Smooth muscle cell (in vitro differentiated cells): Measurements from ENCODE around the gene CD22. TPM values are rescaled to one million over a fixed set of nuclear protein-coding genes. Genes with fewer than 3 reads are reported as not detected.

Experiments
- DNase-seq: peaks from one replicate; lab custom pipeline; 2025; ENCODE audit not compliant: unreplicated experiment; lab: John Stamatoyannopoulos, UW
- H2AFZ ChIP-seq: fragments of 200-600 bp; sonication (generic); 2 replicates; pipeline ENCODE4 v1.6.0; 2016; ENCODE audit warnings: antibody characterized with exemption, low read depth, mild to moderate bottlenecking
- H3F3A ChIP-seq: fragments of 200-600 bp; sonication (generic); 2 replicates; pipeline ENCODE4 v1.6.0; 2017; ENCODE audit warnings: antibody characterized with exemption, low read depth
- H3K27ac ChIP-seq: fragments of 200-600 bp; sonication (generic); 2 replicates; pipeline ENCODE4 v1.5.1; 2016; ENCODE audit warnings: low read depth, mild to moderate bottlenecking
- H3K27me3 ChIP-seq: fragments of 200-600 bp; sonication (generic); 2 replicates; pipeline ENCODE4 v1.6.1; 2016; ENCODE audit warnings: low read depth, mild to moderate bottlenecking
- H3K36me3 ChIP-seq: fragments of 200-600 bp; sonication (generic); 2 replicates; pipeline ENCODE4 v1.5.1; 2016; ENCODE audit warnings: low read depth
- H3K4me1 ChIP-seq: fragments of 200-600 bp; sonication (generic); 2 replicates; pipeline ENCODE4 v1.5.1; 2016; ENCODE audit warnings: low read depth
- H3K4me2 ChIP-seq: fragments of 200-600 bp; sonication (generic); 2 replicates; pipeline ENCODE4 v1.6.0; 2016; ENCODE audit warnings: mild to moderate bottlenecking
- H3K4me3 ChIP-seq: fragments of 200-600 bp; sonication (generic); 2 replicates; pipeline ENCODE4 v1.5.1; 2016; ENCODE audit warnings: mild to moderate bottlenecking
- H3K79me2 ChIP-seq: fragments of 200-600 bp; sonication (generic); 2 replicates; pipeline ENCODE4 v1.6.0; 2016; ENCODE audit warnings: low read depth, mild to moderate bottlenecking
- H3K9ac ChIP-seq: fragments of 200-600 bp; sonication (generic); 2 replicates; pipeline ENCODE4 v1.6.0; 2016; ENCODE audit warnings: low read depth
- H3K9me3 ChIP-seq: fragments of 200-600 bp; sonication (generic); replicated peaks from 2 replicates; pipeline ENCODE4 v1.5.1; 2016; ENCODE audit warnings: low read depth
- H4K20me1 ChIP-seq: fragments of 200-600 bp; sonication (generic); 2 replicates; pipeline ENCODE4 v1.6.0; 2016; ENCODE audit warnings: low read depth
- WGBS: methylation state at CpG from one replicate; pipeline ENCODE4 v1.1.7; 2016; ENCODE audit warnings: low lambda C conversion rate; 5-methylcytosine and 5-hydroxymethylcytosine counted together
- polyA plus RNA-seq: library from polyadenylated mRNA; unstranded; fragments of >200 nt; fragmentation: Nextera tagmentation; extraction: Ambion mirVana; gene quantifications from 2 replicates; pipeline ENCODE4 v1.2.1, GENCODE V29; 2016
- total RNA-seq: library from RNA; depleted of rRNA; stranded (reverse); fragments of >200 nt; gene quantifications from 2 replicates; pipeline ENCODE4 v1.2.3, GENCODE V29; 2014
- TF ChIP-seq, protein P1 (sequence below): fragments of 200-600 bp; sonication (generic); IDR thresholded peaks from 2 replicates; pipeline ENCODE4 v1.5.1; 2017; ENCODE audit warnings: borderline replicate concordance, mild to moderate bottlenecking, antibody characterized with exemption; ENCODE audit not compliant: insufficient read depth, poor library complexity, severe bottlenecking

The CD22 gene
- total and polyA plus RNA-seq, 2 experiments from 2014 or later: not detected

DNA sequence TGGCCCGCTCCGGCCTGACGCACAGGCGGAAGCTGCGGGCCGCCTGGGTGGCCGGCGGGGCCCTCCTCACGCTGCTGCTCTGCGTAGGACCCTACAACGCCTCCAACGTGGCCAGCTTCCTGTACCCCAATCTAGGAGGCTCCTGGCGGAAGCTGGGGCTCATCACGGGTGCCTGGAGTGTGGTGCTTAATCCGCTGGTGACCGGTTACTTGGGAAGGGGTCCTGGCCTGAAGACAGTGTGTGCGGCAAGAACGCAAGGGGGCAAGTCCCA lies 23.1 kb downstream of the CD22 start:
- 89% methylated on average over 18 of the region's 18 CpGs for WGBS
- DNase-seq: no peak
- no peaks in the 10 kb centered on the region for H3K27me3 ChIP-seq
- H4K20me1 ChIP-seq: no peaks in the 10 kb centered on the region
- TF ChIP-seq, protein P1, sequence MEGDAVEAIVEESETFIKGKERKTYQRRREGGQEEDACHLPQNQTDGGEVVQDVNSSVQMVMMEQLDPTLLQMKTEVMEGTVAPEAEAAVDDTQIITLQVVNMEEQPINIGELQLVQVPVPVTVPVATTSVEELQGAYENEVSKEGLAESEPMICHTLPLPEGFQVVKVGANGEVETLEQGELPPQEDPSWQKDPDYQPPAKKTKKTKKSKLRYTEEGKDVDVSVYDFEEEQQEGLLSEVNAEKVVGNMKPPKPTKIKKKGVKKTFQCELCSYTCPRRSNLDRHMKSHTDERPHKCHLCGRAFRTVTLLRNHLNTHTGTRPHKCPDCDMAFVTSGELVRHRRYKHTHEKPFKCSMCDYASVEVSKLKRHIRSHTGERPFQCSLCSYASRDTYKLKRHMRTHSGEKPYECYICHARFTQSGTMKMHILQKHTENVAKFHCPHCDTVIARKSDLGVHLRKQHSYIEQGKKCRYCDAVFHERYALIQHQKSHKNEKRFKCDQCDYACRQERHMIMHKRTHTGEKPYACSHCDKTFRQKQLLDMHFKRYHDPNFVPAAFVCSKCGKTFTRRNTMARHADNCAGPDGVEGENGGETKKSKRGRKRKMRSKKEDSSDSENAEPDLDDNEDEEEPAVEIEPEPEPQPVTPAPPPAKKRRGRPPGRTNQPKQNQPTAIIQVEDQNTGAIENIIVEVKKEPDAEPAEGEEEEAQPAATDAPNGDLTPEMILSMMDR: no peak
- no peak overlapping the region for H3K9ac ChIP-seq
- H3K4me2 ChIP-seq: no peak overlapping the region
- no peaks in the 10 kb centered on the region for H3K79me2 ChIP-seq
- no peak overlapping the region for H3K4me3 ChIP-seq
- H2AFZ ChIP-seq: no peak overlapping the region
- H3K36me3 ChIP-seq: no peaks in the 10 kb centered on the region
- H3F3A ChIP-seq: no peaks in the 10 kb centered on the region
- H3K27ac ChIP-seq: no peak overlapping the region
- no peaks in the 10 kb centered on the region for H3K4me1 ChIP-seq
- H3K9me3 ChIP-seq: no peaks in the 10 kb centered on the region

DNA sequence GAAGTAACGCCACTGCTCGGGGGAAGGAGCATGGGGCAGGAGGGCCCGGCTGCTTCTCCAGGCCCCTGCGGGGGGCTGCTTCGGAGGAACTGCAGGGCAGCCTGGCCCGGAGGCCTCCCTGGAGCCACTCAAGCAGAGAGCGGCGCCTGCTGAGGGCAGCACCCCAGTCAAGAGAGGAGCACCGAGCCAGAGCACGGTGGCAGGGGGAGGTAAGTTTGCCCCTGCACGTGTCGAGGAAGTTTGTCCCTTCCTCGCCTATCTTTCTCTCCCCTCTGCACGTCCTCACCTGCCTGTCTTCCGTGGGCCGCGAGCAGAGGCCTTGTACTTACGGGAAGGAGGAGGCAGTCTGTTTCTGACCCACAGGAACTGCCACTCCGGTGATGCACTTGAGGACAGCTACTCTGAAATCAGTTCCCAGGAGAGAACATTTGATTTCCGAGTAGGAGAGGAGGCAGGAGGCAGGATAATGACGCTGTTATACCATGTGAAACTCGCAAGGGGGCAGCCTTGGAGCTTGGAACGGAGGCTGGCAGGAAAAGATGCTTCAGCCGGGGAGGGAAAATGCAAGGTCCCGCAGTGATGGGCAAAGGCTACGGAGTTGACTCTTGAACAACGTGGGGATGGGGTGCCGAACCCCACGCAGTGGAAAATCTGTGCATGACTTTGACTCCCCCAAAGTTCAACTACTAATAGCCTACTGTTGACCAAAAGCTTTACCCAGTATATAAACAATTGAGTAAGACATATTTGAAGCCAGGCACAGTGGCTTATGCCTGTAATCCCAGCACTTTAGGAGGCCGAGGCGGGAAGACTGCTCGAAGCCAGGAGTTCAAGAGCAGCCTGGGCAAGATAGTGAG lies 23.7 kb downstream of the CD22 start:
- TF ChIP-seq, protein P1: peak; percentile 73
- 41% methylated on average over 32 of the region's 32 CpGs for WGBS
- no peak overlapping the region for H3K4me2 ChIP-seq
- no peaks in the 10 kb centered on the region for H3K9me3 ChIP-seq
- no peaks in the 10 kb centered on the region for H3K36me3 ChIP-seq
- no peak overlapping the region for H2AFZ ChIP-seq
- no peaks in the 10 kb centered on the region for H4K20me1 ChIP-seq
- no peak overlapping the region for H3K27ac ChIP-seq
- DNase-seq: peak; percentile 15
- H3F3A ChIP-seq: no peaks in the 10 kb centered on the region
- H3K79me2 ChIP-seq: no peaks in the 10 kb centered on the region
- H3K9ac ChIP-seq: no peak overlapping the region
- no peak overlapping the region for H3K4me3 ChIP-seq
- no peaks in the 10 kb centered on the region for H3K4me1 ChIP-seq
- H3K27me3 ChIP-seq: no peaks in the 10 kb centered on the region

DNA sequence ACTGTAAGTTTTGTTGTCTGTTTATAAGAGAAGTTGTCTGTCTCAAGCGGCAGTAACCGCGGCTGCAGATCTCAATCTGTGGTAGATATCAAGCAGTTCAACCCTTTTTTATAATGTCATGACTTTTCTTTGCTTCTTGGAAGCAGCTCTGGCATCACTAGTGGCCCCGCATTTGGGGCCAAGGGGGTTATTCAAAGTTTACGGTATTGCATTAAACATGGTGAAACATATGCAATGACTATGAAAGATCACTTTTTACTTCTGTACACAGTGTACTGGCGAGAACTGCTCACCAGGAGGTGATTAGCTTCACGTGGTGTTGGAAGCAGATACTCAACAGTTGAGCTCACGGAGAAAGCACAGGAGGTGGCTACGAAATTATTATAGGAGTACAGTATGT lies 24.6 kb downstream of the CD22 start:
- H3K4me2 ChIP-seq: no peak overlapping the region
- H3K4me3 ChIP-seq: no peak overlapping the region
- 75% methylated on average over 9 of the region's 9 CpGs for WGBS
- no peaks in the 10 kb centered on the region for H3K27me3 ChIP-seq
- H3K4me1 ChIP-seq: no peaks in the 10 kb centered on the region
- no peaks in the 10 kb centered on the region for H3K79me2 ChIP-seq
- no peaks in the 10 kb centered on the region for H3F3A ChIP-seq
- H4K20me1 ChIP-seq: no peaks in the 10 kb centered on the region
- no peak for DNase-seq
- H2AFZ ChIP-seq: no peak overlapping the region
- no peaks in the 10 kb centered on the region for H3K36me3 ChIP-seq
- TF ChIP-seq, protein P1: no peak
- no peak overlapping the region for H3K9ac ChIP-seq
- no peaks in the 10 kb centered on the region for H3K9me3 ChIP-seq
- no peak overlapping the region for H3K27ac ChIP-seq

DNA sequence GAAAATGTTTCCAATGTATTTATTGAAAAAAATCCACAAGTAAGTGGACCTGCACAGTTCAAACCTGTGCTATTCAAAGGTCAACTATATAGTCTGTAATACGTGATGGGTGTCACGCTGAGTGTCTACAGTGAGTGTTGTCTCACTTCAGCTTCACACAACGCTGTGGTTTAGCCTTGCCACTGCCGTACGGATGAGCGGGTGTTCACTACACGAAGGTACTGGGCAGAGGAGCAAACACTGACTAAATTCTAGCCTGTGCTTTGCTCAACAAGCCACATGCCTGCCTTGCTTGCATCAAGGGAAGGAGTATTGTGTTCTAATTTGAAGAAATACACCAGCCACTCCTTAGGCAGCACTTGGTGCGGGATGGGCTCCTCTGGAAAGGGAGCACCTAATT lies 25.9 kb downstream of the CD22 start:
- no peak for DNase-seq
- Histone ChIP-seq H3K4me2 (no peak overlapping the region), H3K27ac (no peak overlapping the region), H3K36me3 (no peaks in the 10 kb centered on the region), H3K27me3 (no peaks in the 10 kb centered on the region), H3K79me2 (no peaks in the 10 kb centered on the region), H3F3A (no peaks in the 10 kb centered on the region), H3K4me1 (no peaks in the 10 kb centered on the region), H2AFZ (no peak overlapping the region), H3K4me3 (no peak overlapping the region), H3K9ac (no peak overlapping the region), H4K20me1 (no peaks in the 10 kb centered on the region), H3K9me3 (no peaks in the 10 kb centered on the region)
- TF ChIP-seq, protein P1: no peak
- WGBS: 90% methylated on average over 8 of the region's 8 CpGs
